Left ventricle myocardium inferior (tissue), 1 donor: ENCODE measurements around the gene STIM2. TPM values are rescaled to one million over a fixed set of nuclear protein-coding genes. Genes with fewer than 3 reads are reported as not detected.

ENCODE experiments used
- DNase-seq: peaks from one replicate; pipeline ENCODE4 v3.0.0-alpha.2; 2020
- H3K27ac ChIP-seq: fragments of 200-600 bp; replicated peaks from 2 replicates; pipeline ENCODE4 v1.8.0; 2021
- H3K27me3 ChIP-seq: fragments of 200-600 bp; 2 replicates; pipeline ENCODE4 v1.8.0; 2021; ENCODE audit warnings: low read depth
- H3K36me3 ChIP-seq: fragments of 200-600 bp; 2 replicates; pipeline ENCODE4 v1.8.0; 2021
- H3K4me1 ChIP-seq: fragments of 200-600 bp; 2 replicates; pipeline ENCODE4 v1.8.0; 2021
- H3K4me3 ChIP-seq: fragments of 200-600 bp; 2 replicates; pipeline ENCODE4 v1.8.0; 2021; ENCODE audit warnings: mild to moderate bottlenecking, moderate library complexity
- H3K9me3 ChIP-seq: fragments of 200-600 bp; replicated peaks from 2 replicates; pipeline ENCODE4 v1.8.0; 2021
- CTCF ChIP-seq: fragments of 200-600 bp; IDR thresholded peaks from 2 replicates; pipeline ENCODE4 v1.8.0; 2021; ENCODE audit warnings: antibody characterized with exemption, mild to moderate bottlenecking, borderline replicate concordance
- intact Hi-C: fragments of 100-400 bp; cut with micrococcal nuclease; formaldehyde crosslinking; loops from one replicate; pipeline ENCODE4 v1.11.0; 2022
- total RNA-seq: library from RNA; stranded (reverse); fragmentation: NEBNext Ultra II Directional; extraction: Animal tissue kit (Norgen Biotek cat#: 25700); gene quantifications from one replicate; pipeline ENCODE4 v1.2.1, GENCODE V29; 2021
- donor health status: DM: no; HTN: yes; CAD: no; lungs with severe emphysema.

Gene STIM2
- total RNA-seq, 1 donor from 2014 or later: 12.2 TPM

DNA sequence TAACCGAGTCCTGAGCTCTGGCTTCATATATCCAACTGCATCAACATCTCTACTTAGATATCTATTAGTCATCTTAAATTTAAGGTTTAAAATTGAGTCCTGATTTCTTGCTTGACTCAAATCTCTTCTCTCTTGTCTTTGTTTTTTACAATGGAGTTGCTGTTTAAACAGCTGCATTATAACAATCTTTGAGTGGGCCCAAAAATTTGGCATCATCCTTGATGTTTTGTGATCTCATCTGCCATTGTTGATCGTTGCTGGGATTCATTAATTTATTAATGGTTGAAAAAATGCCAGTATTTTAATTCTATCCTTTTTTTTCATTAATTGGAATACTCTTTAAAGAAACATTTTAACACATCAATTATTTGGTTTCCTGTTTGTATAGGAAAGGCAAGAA is 82.2 kb downstream of the STIM2 start:
- Histone ChIP-seq H3K27me3 (no peaks in the 10 kb centered on the region), H3K27ac (no peak overlapping the region), H3K36me3 (no peaks in the 10 kb centered on the region), H3K4me1 (peaks cover 27% of the 10 kb centered on the region), H3K9me3 (no peaks in the 10 kb centered on the region), H3K4me3 (no peak overlapping the region)
- no peak for DNase-seq
- TF ChIP-seq CTCF: no peak
- intact Hi-C loops: no loop called here

DNA sequence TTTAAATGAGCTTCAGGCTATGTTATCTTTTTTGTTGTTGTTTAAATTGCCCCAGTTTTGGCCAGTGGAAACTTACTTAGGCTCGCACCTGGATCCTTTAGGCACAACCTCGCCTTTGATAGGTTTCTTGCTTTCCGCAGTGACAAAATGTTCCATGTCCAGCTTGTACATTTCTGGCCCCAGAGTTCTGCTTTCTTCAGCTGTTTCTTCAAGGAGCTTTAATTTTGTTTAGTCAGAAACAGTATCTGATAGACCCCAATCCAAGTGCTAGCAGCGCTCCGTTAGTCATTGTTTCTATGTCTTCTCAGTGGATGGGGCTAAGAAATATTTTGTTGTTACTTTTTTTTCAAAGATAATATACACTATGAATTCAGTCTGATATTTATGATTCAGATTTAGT is 82.8 kb downstream of the STIM2 start:
- no peak for DNase-seq
- Histone ChIP-seq H3K9me3 (no peaks in the 10 kb centered on the region), H3K4me3 (no peak overlapping the region), H3K36me3 (no peaks in the 10 kb centered on the region), H3K27me3 (no peaks in the 10 kb centered on the region), H3K27ac (no peak overlapping the region), H3K4me1 (peaks cover 25% of the 10 kb centered on the region)
- TF ChIP-seq CTCF: no peak
- intact Hi-C loops: no loop called here

GRCh38 chr4:26945794-26946193 is 85.2 kb downstream of the STIM2 start:
- Histone ChIP-seq H3K4me1 (peaks cover 7% of the 10 kb centered on the region), H3K4me3 (no peak overlapping the region), H3K36me3 (no peaks in the 10 kb centered on the region), H3K27me3 (no peaks in the 10 kb centered on the region), H3K9me3 (peaks cover 9% of the 10 kb centered on the region), H3K27ac (no peak overlapping the region)
- TF ChIP-seq CTCF: no peak
- intact Hi-C loops: no loop called here
- no peak for DNase-seq

DNA sequence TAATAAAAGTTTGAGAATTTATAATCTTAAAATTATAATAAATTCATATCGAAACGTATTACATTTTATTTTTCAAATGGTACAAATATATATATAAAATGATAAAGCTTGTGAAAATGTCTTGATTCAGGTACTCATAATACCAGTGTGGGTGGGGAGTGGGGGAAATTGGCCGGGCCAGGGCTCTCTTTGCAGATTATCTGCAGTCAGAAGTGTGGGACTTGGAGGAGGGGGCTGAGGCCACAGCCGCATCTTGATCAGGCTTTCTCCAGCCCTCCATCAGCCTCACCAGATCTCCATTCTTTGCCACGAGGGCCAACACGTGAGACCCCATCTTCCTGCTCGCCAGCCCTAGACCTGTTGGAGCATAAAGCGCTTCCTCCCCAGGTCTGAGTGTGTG is 86.7 kb downstream of the STIM2 start:
- Histone ChIP-seq H3K4me1 (peaks cover under 1% of the 10 kb centered on the region), H3K27ac (no peak overlapping the region), H3K4me3 (no peak overlapping the region), H3K27me3 (no peaks in the 10 kb centered on the region), H3K9me3 (peaks cover 9% of the 10 kb centered on the region), H3K36me3 (no peaks in the 10 kb centered on the region)
- no peak for DNase-seq
- TF ChIP-seq CTCF: no peak
- intact Hi-C loops: no loop called here

- intact Hi-C loops: no loop called here
- H3K4me1 ChIP-seq: peaks cover 7% of the 10 kb centered on the region
- H3K27ac ChIP-seq: no peak overlapping the region
- no peak overlapping the region for H3K4me3 ChIP-seq
- H3K27me3 ChIP-seq: no peaks in the 10 kb centered on the region
- H3K36me3 ChIP-seq: no peaks in the 10 kb centered on the region
- no peak for TF ChIP-seq CTCF
- peaks cover 9% of the 10 kb centered on the region for H3K9me3 ChIP-seq
- no peak for DNase-seq
Measured at GRCh38 chr4:26950446-26950845, 89.8 kb downstream of the STIM2 start.

- TF ChIP-seq CTCF: no peak
- no peak for DNase-seq
- H3K27me3 ChIP-seq: no peaks in the 10 kb centered on the region
- H3K9me3 ChIP-seq: peaks cover 9% of the 10 kb centered on the region
- peaks cover 9% of the 10 kb centered on the region for H3K4me1 ChIP-seq
- no peak overlapping the region for H3K27ac ChIP-seq
- H3K4me3 ChIP-seq: no peak overlapping the region
- intact Hi-C loops: no loop called here
- no peaks in the 10 kb centered on the region for H3K36me3 ChIP-seq
Measured at GRCh38 chr4:26952891-26953290, 92.2 kb downstream of the STIM2 start.
